Measurements from ENCODE around the gene AKAP1.
"Not testable (repeated sequence)": the region's sequence is repeated elsewhere in the genome, so short reads cannot be mapped to it uniquely, and the experiment has no call there.

The AKAP1 gene

DNA sequence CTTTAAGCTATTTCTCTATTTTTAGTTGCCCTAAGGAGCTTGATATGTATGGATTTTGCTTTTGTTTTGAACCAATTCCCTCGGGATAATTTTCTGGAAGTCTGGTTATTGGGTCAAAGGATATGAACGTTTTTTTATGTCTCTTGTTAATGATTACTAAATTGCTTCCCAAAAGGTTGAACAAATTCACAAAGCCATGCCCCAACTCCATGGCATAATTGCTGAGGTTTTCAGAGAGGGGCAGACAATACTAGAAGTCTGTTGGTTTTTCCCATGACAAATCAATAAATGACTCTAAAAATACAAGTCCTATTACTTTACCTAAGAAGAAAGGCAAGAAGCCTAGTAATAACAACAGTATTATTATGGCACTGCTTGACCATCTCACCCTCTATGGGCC, 11.4 kb upstream of the AKAP1 start:
- FAIRE-seq (no peak), DNase-seq (ENCODE audit: low spot score) (no peak)

DNA sequence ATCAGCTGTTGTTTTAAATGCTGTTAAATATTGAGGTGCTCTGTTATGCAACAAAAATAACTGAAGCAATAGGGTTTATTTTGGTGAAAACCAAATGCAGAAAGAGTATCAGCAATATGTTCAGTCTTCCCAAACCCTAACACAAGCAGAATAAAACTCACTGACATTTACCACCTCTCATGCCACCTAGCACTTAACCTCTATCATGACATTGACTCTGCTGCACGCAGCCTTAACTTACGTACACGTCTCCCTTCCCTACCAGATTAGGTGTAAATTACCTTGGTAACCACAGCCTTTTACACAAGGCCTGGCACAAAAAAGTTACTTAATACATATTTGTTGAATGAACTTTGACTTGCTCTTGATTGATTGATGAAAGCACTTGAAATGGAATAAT, 9.9 kb upstream of the AKAP1 start:
- no peak for DNase-seq (ENCODE audit: low spot score)
- FAIRE-seq: no peak

DNA sequence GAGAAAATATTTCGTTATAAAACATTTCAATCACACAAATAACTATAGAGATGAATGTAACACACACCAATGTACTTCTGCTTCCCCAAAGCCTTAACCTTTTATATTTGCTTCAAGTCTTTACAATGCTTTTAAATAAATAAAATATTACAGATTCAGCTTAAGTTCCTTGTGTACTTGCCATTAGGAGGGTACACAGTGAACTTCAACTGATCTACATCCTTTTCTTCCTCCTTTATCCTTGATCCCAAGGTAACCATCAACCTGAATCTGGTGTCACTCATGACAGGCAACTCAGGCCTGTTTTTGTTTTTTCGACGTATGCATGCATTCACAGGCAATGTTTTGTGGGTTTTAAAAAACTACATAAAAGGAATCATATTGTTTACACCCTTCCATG, 9.3 kb upstream of the AKAP1 start:
- DNase-seq (ENCODE audit: low spot score) (no peak), FAIRE-seq (no peak)

DNA sequence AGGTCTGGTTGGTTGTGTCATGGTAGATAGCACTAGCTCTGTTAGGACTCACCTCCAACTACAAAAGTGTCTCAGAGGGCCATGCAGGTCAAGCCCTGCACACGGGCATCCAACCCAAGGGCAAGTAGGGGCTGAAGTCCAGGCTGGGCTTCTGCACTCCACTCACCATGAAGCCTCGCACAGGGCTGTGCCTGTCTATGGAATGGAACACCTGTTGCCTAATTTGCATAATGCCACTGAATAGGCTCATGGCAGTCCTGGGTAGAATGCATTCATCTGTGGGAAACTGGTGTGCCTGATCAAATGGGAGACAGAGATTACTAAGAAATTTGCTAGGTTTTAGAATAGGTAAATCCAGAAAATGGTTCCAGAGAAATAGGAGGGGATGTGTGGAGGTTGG, 8.0 kb upstream of the AKAP1 start:
- FAIRE-seq (no peak), DNase-seq (ENCODE audit: low spot score) (no peak)

DNA sequence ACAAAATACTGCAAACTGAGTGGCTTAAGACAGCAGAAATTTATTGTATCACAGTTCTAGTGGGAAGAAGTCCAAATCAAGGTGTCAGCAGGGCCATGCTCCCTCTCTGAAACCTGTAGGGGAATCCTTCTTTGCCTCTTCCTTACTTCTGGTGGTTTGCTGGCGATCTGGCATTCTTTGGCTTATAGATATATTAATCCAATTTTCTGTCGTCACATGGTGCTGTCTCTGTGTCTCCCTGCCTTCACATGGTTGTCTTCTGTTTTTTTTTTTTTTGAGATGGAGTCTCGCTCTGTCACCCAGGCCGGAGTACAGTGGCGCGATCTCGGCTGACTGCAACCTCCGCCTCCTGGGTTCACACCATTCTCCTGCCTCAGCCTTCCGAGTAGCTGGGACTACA, 6.8 kb upstream of the AKAP1 start:
- no peak for FAIRE-seq
- no peak for DNase-seq (ENCODE audit: low spot score)

DNA sequence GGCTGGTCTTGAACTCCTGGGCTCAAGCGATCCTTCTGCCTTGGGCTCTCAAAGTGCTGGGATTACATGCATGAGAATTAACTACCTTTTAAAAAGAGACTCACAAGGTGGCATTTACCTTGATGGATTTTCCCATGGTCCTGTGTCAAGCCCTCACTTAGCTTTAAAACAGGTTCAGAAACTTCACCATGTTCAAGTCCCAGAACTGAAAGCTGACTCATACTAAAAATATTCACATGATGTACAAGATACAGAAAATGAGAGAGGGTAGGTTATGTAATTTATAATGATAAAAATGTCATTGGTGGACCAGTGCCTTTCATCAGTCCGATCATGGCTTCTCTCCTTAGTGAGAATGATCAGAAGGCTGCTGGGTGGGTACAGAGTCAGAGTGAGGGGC, 4.3 kb upstream of the AKAP1 start:
- DNase-seq (ENCODE audit: low spot score): no peak
- no peak for FAIRE-seq

DNA sequence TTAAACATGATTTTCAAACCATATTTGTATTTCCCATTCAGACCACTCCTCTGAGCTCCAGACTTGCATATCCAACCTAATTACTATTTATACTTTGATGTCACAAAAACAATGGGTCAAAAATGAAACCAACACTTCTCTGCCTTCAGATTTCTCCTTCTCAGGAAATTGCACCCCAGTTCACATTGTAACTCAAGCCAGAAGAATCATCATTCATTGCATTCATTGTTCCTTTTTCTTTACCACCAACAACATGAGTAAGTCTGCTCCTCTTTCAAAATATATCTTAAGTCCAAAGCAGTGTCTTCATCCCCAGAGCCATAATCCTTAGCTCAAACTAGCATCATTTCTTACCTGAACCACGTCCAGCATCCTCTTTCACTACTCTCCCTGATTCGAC, 2.6 kb upstream of the AKAP1 start:
- FAIRE-seq (no peak), DNase-seq (ENCODE audit: low spot score) (no peak)

DNA sequence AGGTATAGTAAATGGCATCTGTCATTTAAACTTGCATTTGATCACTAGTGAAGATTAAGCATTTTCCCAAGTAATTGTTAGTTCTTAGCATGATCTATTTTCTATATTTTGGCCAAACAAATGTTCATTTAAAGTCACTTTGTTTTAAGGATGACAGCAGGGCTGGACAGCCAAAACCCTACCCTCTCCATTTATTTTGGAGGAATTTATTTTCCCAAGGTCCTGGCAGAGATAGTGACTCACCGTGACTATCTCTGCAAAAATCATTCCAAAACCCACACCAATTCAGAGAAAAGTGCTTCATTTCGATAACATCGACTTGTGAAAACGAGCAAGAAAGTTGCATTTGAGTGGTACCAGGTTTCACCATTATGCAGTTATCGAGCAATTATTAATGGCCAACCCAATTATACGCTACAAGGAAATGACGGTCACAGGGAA, 665 bp upstream of the AKAP1 start:
- DNase-seq (ENCODE audit: low spot score) (no peak), FAIRE-seq (no peak)

- DNase-seq (ENCODE audit: low spot score) (peak; percentile 74), FAIRE-seq (no peak)
These were observed 512 bp downstream of the AKAP1 start for GRCh38 chr17:57085448-57086068.

DNA sequence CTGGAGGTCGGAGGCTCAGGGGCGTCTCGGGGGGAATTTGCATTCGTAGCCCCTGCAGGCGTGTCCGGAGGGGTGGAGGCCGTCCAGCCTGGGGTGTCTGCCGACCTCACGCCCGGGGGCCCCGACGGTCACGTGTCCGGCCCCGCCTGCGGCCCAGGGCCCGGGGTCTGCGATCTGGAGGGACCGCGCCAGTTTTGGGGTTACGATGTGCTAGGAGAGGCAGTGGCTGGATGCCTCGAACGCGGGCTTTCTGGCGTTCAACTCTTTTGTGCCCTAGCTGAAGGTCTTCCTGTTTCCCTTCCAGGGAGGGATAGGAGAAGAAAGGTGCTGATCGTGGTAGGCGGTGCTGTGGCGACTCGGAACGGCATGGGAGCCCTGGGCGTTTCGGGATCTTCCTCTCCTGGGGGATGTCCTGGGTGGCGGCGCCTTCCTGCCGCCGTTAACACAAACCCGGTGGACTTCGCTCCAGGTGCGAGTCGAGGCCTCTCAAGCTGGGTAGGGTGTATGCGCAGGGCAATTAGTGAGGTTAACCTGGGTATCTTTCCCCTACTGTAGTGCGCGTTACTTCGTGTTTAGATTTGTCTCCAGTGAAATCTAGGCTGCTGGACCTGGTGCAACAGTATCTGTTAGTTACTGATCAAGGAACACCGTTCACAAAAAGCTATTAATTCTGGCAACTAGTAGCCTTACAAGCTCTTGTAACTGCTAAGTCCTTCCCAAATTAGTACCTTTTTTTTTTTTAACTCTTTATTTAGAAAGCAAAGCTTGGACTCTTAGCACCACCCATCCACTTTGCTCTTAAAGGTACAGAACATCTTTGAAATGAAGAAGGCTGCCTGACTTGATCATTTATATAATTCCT, 1.3 kb downstream of the AKAP1 start:
- DNase-seq (ENCODE audit: low spot score): peak; percentile 49
- no peak for FAIRE-seq

DNA sequence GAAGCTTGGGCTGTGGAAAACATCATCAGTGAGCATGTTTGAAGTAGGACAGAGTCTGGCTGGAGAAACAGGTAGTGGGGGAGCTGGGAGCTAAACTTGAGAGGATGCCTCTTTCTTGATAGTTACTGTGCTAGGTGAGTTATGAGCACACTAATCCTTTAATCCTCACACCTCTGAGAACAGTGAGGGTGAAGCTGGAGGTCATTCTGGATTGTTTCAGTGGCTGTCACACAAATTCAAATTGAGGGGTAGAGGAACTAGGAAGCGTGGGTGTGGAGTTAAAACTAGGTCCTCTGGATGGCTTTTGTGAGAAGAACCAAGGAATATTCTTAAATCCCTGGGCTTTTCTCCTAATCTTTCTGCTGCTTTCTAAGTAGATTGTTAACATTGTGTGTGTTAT, 3.3 kb downstream of the AKAP1 start:
- FAIRE-seq (no peak), DNase-seq (ENCODE audit: low spot score) (no peak)

GRCh38 chr17:57089391-57089790, 4.3 kb downstream of the AKAP1 start:
- DNase-seq (ENCODE audit: low spot score) (no peak), FAIRE-seq (no peak)

DNA sequence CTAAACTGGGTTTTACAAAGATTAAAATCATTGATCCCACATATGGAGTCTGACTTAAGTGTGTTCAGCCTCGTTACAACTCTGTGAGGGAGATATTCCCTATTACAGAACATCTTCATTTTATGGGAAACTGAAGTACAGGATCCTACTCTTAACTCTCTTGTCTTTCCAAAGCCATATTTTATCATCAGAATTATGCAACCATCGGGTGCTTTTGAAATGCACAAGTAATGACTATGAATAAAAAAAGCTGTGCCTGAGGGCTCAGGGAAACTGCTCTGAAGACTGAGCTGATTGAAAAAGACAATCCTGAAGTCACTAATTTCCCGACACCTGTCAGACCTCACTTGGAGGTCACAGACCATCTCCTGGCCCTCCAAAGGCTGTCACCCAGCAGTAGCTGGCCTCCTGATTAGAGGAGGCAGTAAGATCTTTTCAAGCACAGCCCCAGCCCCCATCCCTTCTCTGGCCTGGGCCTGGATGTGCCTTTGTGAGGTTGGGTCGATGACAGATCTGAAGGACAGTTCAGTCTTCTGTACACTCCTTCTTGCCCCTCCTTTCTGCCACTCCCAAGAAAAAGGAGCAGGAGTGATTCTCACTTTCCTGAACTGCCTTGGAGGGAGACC, 5.6 kb downstream of the AKAP1 start:
- DNase-seq (ENCODE audit: low spot score) (no peak), FAIRE-seq (no peak)

DNA sequence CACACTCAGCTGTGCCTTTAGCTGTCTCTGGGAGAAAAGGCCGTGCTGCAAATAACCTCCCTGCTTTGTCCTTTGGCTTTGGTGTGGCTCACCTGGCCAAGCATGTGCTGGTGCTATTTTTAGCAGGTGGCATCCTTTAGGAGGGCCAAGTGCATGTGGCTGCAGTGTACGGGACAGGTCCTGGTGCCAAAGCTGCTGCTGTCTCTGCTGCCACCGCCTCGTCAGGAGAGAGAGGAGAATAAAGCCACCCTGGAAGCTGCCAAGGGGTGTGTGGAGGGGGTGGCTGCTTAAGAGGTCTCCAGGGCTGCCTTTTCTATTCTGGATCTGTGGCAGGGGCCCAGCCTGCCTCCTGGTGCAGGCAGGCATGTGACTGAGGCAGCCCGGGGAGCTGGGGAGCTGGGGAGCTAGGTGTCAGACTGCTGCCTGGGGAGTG, 6.2 kb downstream of the AKAP1 start:
- DNase-seq (ENCODE audit: low spot score) (no peak), FAIRE-seq (no peak)

DNA sequence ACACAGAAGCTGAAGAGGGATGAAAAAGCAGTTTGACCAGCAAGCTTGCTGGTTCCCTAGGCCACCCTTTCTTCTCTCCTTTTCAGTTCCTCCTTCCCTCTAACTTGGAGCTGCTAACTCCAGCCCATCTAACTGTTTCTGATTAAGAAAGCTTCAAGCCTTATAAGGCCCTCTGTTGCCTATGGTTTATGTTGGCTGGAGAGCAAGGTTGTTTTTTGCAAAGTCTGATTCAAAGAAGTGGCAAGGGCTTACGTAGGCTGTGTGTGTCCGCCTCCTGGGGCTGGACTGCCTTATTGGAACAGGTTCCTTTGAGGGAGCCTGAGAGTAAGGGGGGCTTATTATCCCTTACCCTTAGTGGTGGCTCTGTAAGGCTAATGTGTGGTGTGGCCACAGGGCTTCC, 7.1 kb downstream of the AKAP1 start:
- no peak for FAIRE-seq
- DNase-seq (ENCODE audit: low spot score): no peak

DNA sequence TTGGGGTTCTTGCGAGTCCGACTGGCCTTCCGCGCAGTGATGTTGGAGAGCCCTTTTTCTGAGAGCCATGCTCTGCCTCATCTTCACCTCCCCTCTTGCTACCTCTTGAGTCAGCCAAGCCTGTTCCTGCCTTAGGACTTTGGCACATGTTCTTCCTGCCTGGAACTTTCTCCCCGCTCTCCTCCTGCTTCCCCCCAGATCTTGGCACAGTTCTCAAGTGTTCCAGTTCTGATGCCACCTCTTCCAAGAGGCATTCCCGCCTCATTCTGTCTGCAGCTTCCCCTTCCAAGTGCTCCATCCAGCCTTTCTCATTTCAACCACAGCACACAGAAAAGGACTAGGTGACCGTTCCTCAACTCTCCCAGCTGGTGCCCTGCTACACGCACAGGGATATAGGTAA, 7.7 kb downstream of the AKAP1 start:
- DNase-seq (ENCODE audit: low spot score) (no peak), FAIRE-seq (no peak)

DNA sequence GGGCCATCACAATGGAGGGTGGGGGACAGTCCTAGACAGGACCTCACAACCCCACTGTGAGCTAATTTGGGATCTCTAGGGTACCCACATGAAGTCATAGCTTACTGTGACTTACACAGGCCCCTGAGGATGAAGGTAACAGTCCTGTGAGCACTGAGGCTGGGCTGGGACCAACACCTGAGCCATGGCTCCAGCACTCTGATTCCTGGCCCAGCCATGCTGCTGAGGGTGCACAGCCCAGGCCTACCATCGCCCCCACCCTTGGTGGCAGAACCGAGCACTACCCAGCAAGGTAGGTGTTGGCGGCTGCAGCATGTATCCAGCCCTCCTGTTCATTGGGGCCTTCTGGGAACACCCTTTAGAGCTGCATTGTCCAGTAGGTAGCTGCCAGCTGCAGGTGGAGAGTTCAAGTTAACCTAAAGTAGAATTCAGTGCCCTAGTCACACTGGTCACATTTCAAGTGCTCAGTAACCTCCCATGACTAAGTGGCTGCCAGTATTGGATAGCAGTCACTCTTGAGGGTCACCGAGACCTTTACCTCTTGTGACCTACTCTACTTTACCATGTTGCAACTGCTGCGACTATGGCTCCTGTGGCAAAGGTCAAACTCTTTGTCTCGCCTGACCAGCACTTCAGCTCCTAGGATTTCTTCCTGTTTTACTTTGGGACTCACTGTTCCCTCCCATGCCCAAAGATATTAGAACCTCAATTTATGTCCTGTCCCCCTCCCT, 11.6 kb downstream of the AKAP1 start:
- no peak for FAIRE-seq
- DNase-seq (ENCODE audit: low spot score): no peak

GRCh38 chr17:57097832-57098421, 12.9 kb downstream of the AKAP1 start:
- no peak for FAIRE-seq

DNA sequence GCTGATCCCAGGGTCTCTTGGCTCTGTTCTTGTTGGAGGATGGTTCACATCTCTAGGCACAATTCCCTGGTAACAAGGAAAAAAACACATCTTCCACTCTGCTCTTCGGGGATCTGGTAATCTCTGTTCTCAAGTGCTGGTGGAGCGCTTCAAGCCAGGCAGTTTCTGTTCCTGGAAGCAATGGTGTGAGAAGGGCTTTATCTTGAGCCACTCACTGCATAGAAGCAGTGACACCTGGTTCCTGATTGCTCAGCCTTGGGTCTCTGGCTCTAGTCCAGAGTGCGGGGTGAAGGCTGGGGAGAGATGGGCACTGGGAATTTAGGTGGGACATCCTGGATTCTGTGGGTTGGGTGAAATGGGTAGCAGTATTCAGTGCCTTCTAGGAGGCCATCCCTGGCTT, 14.1 kb downstream of the AKAP1 start:
- no peak for FAIRE-seq

More at GRCh38 chr17:57097832-57098421, 12.9 kb downstream of the AKAP1 start:
- no peak for DNase-seq (ENCODE audit: low spot score)

DNA sequence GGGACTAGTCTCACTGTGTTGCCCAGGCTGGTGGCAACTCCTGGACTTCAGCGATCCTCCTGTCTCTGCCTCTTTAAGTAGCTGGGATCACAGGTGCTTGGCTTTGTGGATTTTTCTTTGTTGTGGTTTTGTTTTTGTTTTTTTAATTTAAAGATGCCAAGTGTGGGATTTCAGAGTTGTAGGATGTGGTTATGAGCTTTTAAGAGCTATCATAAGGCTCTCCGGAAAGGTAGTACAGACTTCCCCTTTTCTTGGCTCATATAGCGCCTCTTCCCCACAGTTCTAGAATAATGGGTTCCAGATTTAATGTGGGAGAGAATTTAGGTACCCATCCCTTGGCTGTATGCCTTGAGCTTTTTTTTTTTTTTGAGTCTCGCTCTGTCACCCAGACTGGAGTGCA, 17.1 kb downstream of the AKAP1 start:
- no peak for FAIRE-seq
- no peak for DNase-seq (ENCODE audit: low spot score)

More for the DNA sequence above, 14.1 kb downstream of the AKAP1 start:
- no peak for DNase-seq (ENCODE audit: low spot score)

- DNase-seq (ENCODE audit: low spot score); FAIRE-seq: not testable (repeated sequence)
These were observed 17.6 kb downstream of the AKAP1 start for GRCh38 chr17:57102660-57103059.

Data from urothelium cell line (cell line).